GM12878 (cell line): ENCODE measurements around the gene AP5Z1. TPM values are rescaled to one million over a fixed set of nuclear protein-coding genes. Genes with fewer than 3 reads are reported as not detected.

Experiments
- BACH1 ChIP-seq: fragments of 450-650 bp; IDR thresholded peaks from 2 replicates; pipeline ENCODE4 v1.6.1; 2017; ENCODE audit warnings: mild to moderate bottlenecking, borderline replicate concordance
- CBFB ChIP-seq: IDR thresholded peaks from 2 replicates; pipeline ENCODE4 v1.6.1; 2016; ENCODE audit warnings: antibody characterized with exemption, low read depth
- CEBPZ ChIP-seq: fragments of 150-350 bp; IDR thresholded peaks from 2 replicates; pipeline ENCODE4 v1.6.1; 2016; ENCODE audit warnings: low read depth, low read length
- CHD4 ChIP-seq: fragments of 200-600 bp; sonication (generic); IDR thresholded peaks from 2 replicates; pipeline ENCODE4 v1.6.1; 2016; ENCODE audit warnings: mild to moderate bottlenecking
- GABPA ChIP-seq: IDR thresholded peaks from 2 replicates; pipeline ENCODE4 v1.6.1; 2014; ENCODE audit warnings: antibody characterized with exemption, low read depth, mild to moderate bottlenecking, inconsistent platforms
- HDAC2 ChIP-seq: fragments of 200-600 bp; sonication (generic); IDR thresholded peaks from 2 replicates; pipeline ENCODE4 v1.6.1; 2017
- IKZF1 ChIP-seq: fragments of 450-650 bp; conservative IDR thresholded peaks from 2 replicates; pipeline ENCODE4 v1.6.1; 2017; ENCODE audit warnings: antibody characterized with exemption, mild to moderate bottlenecking
- IRF4 ChIP-seq: IDR thresholded peaks from 2 replicates; pipeline ENCODE4 v1.6.1; 2011; ENCODE audit warnings: low read depth, low read length
- MEF2A ChIP-seq: IDR thresholded peaks from 2 replicates; pipeline ENCODE4 v1.6.1; 2011; ENCODE audit warnings: low read depth, mild to moderate bottlenecking, low read length, moderate library complexity; ENCODE audit not compliant: insufficient read depth
- NR2C2 ChIP-seq: IDR thresholded peaks from 2 replicates; pipeline ENCODE4 v1.6.1; 2011; ENCODE audit warnings: borderline replicate concordance, low read depth; ENCODE audit not compliant: control insufficient read depth, insufficient read length
- PAX8 ChIP-seq: fragments of 450-650 bp; IDR thresholded peaks from 2 replicates; pipeline ENCODE4 v1.6.1; 2017; ENCODE audit warnings: mild to moderate bottlenecking, moderate library complexity
- RAD21 ChIP-seq: IDR thresholded peaks from 2 replicates; pipeline ENCODE4 v1.6.1; 2011; ENCODE audit warnings: mild to moderate bottlenecking, low read depth, low read length, moderate library complexity; ENCODE audit not compliant: insufficient read depth
- RB1 ChIP-seq: fragments of 450-650 bp; formaldehyde crosslinking; IDR thresholded peaks from 2 replicates; pipeline ENCODE4 v1.6.1; 2017; ENCODE audit warnings: mild to moderate bottlenecking, borderline replicate concordance
- RBBP5 ChIP-seq: fragments of 200-600 bp; sonication (generic); conservative IDR thresholded peaks from 2 replicates; pipeline ENCODE4 v1.6.1; 2016
- RELB ChIP-seq: fragments of 450-650 bp; IDR thresholded peaks from 2 replicates; pipeline ENCODE4 v1.6.1; 2017; ENCODE audit warnings: low read depth, mild to moderate bottlenecking, moderate library complexity
- SMC3 ChIP-seq: IDR thresholded peaks from 2 replicates; pipeline ENCODE4 v1.6.1; 2011; ENCODE audit warnings: low read length, improper control_type of control experiment, borderline replicate concordance
- SPI1 ChIP-seq: IDR thresholded peaks from 2 replicates; pipeline ENCODE4 v1.6.1; 2011; ENCODE audit warnings: low read depth, mild to moderate bottlenecking, low read length, moderate library complexity, borderline replicate concordance; ENCODE audit not compliant: insufficient read depth
- SREBF2 ChIP-seq: IDR thresholded peaks from 2 replicates; pipeline ENCODE4 v1.6.1; 2012; ENCODE audit warnings: mild to moderate bottlenecking, low read length
- TARDBP ChIP-seq: IDR thresholded peaks from 2 replicates; pipeline ENCODE4 v1.6.1; 2016; ENCODE audit warnings: borderline replicate concordance
- ZBTB40 ChIP-seq: fragments of 450-650 bp; IDR thresholded peaks from 2 replicates; pipeline ENCODE4 v1.6.1; 2016; ENCODE audit warnings: mild to moderate bottlenecking, moderate library complexity, borderline replicate concordance
- polyA plus RNA-seq, 11 experiments: library from polyadenylated mRNA; depleted of rRNA in 4 of 11; unstranded in 6 of 11; stranded (reverse) in 5 of 11; fragments of >200 nt; fragmentation: Nextera tagmentation in 4 of 11; fragmentation: Illumina TruSeq in 1 of 11; extraction: Ambion mirVana in 4 of 11; extraction: Trizol in 1 of 11; gene quantifications; 1 replicate in 1 of 11; 2 replicates in 10 of 11; pipeline versions ENCODE4 v1.2.1 to v1.2.3, GENCODE V29; 2011 to 2016; ENCODE audit warnings: inconsistent platforms in 2 of 11, missing spikeins in 2 of 11, low read depth in 1 of 11
- total RNA-seq, 4 experiments: library from RNA; depleted of rRNA in 3 of 4; stranded (reverse); fragments of >200 nt in 3 of 4; fragmentation: Illumina TruSeq in 1 of 4; extraction: Trizol in 1 of 4; gene quantifications; 2 replicates each; pipeline versions ENCODE4 v1.2.1 to v1.2.3, GENCODE V29; 2013 to 2021

Gene AP5Z1
- total and polyA plus RNA-seq, 10 of the 15 experiments (the other 5 are each of a cell fraction or from before 2014, with no cell fraction given): 0.37 to 43.4 (median 19.4) TPM

- TF ChIP-seq RELB (no peak), NR2C2 (no peak), RBBP5 (no peak), IRF4 (no peak), CEBPZ (no peak), CHD4 (no peak), RB1 (no peak), IKZF1 (peak; percentile 30), HDAC2 (no peak), GABPA (no peak), TARDBP (no peak), RAD21 (no peak), SPI1 (peak; percentile 28; the same call in 1 of the 2 replicates), MEF2A (no peak), PAX8 (no peak), SMC3 (no peak), CBFB (no peak), ZBTB40 (no peak), SREBF2 (no peak), BACH1 (no peak)
Observed at GRCh38 chr7:4745971-4746919, 29.2 kb upstream of the AP5Z1 start (continued).
